Measurements from ENCODE around the gene SOS1.

DNA sequence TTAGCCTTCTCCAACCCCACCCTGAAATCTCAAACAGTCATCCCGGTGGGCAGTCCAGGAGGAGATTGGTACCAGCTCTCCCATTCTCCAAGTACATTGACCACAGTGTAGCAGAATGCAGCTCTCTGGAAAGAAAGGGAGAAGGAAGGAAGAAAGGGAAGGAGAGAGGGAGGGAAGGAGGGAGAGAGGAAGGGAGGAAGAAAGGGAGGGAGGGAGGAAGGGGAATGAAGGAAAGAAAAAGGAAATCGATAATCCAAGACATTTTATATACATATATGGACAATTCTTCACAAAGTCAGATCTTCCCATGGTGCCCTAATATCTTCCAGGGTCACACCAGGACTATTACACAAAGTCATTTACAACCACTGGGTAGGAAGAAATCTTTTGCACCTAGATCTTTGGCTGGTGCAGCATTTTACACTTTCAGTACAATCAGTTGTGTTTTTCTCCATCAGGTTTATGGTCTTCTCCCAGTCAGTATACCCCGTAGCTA, 172.4 kb downstream of the SOS1 start:
- TF ChIP-seq CTCF (IDR thresholded peaks at IDR 0.05 in 4 of 5, conservative IDR thresholded peaks at IDR 0.05 in 1 of 5) (no peak), POLR2A (IDR thresholded peaks at IDR 0.05) (no peak)

Measured in gastrocnemius medialis (tissue), 4 donors.